ENCODE measurements around the gene RBKS. TPM values are rescaled to one million over a fixed set of nuclear protein-coding genes. Genes with fewer than 3 reads are reported as not detected.

RBKS gene
- total and polyA plus RNA-seq, 2 of the 13 experiments (the other 11 are each of a cell fraction or from before 2014, with no cell fraction given) = 7.7 to 8.3 TPM

DNA sequence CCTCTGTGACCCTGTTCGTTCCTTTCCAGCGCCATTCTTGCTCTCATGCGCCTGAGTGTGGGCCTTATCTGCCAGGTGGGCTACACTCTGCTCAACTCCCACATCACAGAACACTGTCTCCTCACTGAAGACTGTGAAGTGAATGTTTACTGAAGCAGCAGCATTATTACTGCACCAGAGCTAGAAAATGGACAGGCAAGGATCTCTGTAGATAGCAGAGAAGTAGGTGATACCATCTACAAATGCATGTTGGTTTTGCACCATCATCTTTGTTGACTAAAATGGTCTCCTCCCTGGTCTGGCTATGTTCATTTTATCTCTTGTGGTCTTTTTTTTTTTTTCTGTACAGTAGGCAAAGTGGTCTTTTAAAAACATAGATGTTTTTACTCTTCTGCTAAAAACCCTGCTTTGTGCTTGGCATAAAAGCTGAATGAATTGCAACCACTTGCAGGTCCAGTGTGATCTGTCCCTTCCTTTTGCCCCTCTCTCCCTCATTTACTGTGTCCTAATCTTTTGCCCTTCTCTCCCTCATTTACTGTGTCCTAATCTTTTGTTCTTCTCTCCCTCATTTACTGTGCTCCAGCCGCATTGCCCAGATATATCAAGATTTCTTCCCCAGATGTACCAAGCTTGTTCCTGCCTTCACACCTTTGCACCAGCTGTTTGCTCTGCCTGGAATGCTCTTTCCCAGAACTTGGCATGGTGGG, 35.7 kb upstream of the RBKS start:
- H3K4me3 ChIP-seq (replicated peaks in 1 of 3; ENCODE audit: insufficient read depth in 1 of 3, low read depth in 2 of 3, low read length in 3 of 3) = no peak overlapping the region
- in situ Hi-C loops (cut with HindIII; ENCODE audit: extremely low pct_ligation_motif_present, low pct_unique_long_range_greater_than_20kb) (no loop called here), intact Hi-C loops (cut with micrococcal nuclease; ENCODE audit: unreplicated experiment) (loop anchor here (5.0 kb wide), 1 partner anchor 34 kb away; the partner anchor contains the start of genes BABAM2 and RBKS)
- no peak for DNase-seq (ENCODE audit: low spot score)
- no peaks in the 10 kb centered on the region for H3K9me3 ChIP-seq (ENCODE audit: low read length)
- peaks cover 31% of the 10 kb centered on the region for H3K4me1 ChIP-seq (ENCODE audit: insufficient read depth, low read length)
- no peak overlapping the region for H3K4me2 ChIP-seq (ENCODE audit: low read depth, low read length)
- no peak for ATAC-seq
- no peak overlapping the region for H3K27ac ChIP-seq (ENCODE audit: extremely low read length, insufficient read depth, low read length)
- H3K36me3 ChIP-seq (replicated peaks in 1 of 2; ENCODE audit: control insufficient read depth in 1 of 2, insufficient read depth in 2 of 2, low read length in 2 of 2) = peaks cover 0 to 5% of the 10 kb centered on the region in 2 experiments; a peak in 1 of 5 replicates
- WGBS (ENCODE audit: low lambda C conversion rate) = 90% methylated on average over 4 of the region's 4 CpGs
- no peak overlapping the region for H3K9ac ChIP-seq (ENCODE audit: insufficient read depth, low read depth, low read length)
- FAIRE-seq = no peak
- H3K79me2 ChIP-seq (ENCODE audit: insufficient read depth, low read length) = no peaks in the 10 kb centered on the region
- BruUV-seq (replicated peaks) = no TSS peak
- no peaks in the 10 kb centered on the region for H3K27me3 ChIP-seq (ENCODE audit: control insufficient read depth in 1 of 2, insufficient read depth in 2 of 2, low read length in 2 of 2)
- CTCF ChIA-PET (ENCODE audit: low intra/inter-chr PET ratio, low total read pairs) = no interaction called here
- H4K20me1 ChIP-seq (ENCODE audit: insufficient read depth, low read length) = no peaks in the 10 kb centered on the region
- no peak overlapping the region for H2AFZ ChIP-seq (ENCODE audit: low read length)
- POLR2A ChIA-PET = interaction anchor here (0.7 to 1.2 kb wide), 2 partner anchors 10 to 36 kb away, joined by 3 to 5 read pairs; no protein-coding TSS in a partner anchor
- 0 out of 2 replicates have a peak, but pooled peaks have one; percentile 27 for TF ChIP-seq SMYD3 (CRISPR knock-in tag; IDR thresholded peaks at IDR 0.05)
- TF ChIP-seq ZNF484 (CRISPR knock-in tag; IDR thresholded peaks at IDR 0.05; ENCODE audit: borderline replicate concordance, low read depth) = no peak
- 0 out of 2 replicates have a peak, but pooled peaks have one; percentile 16 for TF ChIP-seq BCL6 (CRISPR knock-in tag; IDR thresholded peaks at IDR 0.05)
- no peak for TF ChIP-seq ZNF891 (CRISPR knock-in tag; IDR thresholded peaks at IDR 0.05)
- no peak for TF ChIP-seq ZNF33A (CRISPR knock-in tag; IDR thresholded peaks at IDR 0.05; ENCODE audit: borderline replicate concordance)
- TF ChIP-seq, protein P1, sequence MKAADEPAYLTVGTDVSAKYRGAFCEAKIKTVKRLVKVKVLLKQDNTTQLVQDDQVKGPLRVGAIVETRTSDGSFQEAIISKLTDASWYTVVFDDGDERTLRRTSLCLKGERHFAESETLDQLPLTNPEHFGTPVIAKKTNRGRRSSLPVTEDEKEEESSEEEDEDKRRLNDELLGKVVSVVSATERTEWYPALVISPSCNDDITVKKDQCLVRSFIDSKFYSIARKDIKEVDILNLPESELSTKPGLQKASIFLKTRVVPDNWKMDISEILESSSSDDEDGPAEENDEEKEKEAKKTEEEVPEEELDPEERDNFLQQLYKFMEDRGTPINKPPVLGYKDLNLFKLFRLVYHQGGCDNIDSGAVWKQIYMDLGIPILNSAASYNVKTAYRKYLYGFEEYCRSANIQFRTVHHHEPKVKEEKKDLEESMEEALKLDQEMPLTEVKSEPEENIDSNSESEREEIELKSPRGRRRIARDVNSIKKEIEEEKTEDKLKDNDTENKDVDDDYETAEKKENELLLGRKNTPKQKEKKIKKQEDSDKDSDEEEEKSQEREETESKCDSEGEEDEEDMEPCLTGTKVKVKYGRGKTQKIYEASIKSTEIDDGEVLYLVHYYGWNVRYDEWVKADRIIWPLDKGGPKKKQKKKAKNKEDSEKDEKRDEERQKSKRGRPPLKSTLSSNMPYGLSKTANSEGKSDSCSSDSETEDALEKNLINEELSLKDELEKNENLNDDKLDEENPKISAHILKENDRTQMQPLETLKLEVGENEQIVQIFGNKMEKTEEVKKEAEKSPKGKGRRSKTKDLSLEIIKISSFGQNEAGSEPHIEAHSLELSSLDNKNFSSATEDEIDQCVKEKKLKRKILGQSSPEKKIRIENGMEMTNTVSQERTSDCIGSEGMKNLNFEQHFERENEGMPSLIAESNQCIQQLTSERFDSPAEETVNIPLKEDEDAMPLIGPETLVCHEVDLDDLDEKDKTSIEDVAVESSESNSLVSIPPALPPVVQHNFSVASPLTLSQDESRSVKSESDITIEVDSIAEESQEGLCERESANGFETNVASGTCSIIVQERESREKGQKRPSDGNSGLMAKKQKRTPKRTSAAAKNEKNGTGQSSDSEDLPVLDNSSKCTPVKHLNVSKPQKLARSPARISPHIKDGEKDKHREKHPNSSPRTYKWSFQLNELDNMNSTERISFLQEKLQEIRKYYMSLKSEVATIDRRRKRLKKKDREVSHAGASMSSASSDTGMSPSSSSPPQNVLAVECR (CRISPR knock-in tag; IDR thresholded peaks at IDR 0.05; ENCODE audit: borderline replicate concordance) = no peak
- no peak for TF ChIP-seq IRX3 (CRISPR knock-in tag; IDR thresholded peaks at IDR 0.05; ENCODE audit: borderline replicate concordance, low read depth)
- TF ChIP-seq MTF2 (CRISPR knock-in tag; IDR thresholded peaks at IDR 0.05; ENCODE audit: borderline replicate concordance) = no peak
- TF ChIP-seq, protein P2, sequence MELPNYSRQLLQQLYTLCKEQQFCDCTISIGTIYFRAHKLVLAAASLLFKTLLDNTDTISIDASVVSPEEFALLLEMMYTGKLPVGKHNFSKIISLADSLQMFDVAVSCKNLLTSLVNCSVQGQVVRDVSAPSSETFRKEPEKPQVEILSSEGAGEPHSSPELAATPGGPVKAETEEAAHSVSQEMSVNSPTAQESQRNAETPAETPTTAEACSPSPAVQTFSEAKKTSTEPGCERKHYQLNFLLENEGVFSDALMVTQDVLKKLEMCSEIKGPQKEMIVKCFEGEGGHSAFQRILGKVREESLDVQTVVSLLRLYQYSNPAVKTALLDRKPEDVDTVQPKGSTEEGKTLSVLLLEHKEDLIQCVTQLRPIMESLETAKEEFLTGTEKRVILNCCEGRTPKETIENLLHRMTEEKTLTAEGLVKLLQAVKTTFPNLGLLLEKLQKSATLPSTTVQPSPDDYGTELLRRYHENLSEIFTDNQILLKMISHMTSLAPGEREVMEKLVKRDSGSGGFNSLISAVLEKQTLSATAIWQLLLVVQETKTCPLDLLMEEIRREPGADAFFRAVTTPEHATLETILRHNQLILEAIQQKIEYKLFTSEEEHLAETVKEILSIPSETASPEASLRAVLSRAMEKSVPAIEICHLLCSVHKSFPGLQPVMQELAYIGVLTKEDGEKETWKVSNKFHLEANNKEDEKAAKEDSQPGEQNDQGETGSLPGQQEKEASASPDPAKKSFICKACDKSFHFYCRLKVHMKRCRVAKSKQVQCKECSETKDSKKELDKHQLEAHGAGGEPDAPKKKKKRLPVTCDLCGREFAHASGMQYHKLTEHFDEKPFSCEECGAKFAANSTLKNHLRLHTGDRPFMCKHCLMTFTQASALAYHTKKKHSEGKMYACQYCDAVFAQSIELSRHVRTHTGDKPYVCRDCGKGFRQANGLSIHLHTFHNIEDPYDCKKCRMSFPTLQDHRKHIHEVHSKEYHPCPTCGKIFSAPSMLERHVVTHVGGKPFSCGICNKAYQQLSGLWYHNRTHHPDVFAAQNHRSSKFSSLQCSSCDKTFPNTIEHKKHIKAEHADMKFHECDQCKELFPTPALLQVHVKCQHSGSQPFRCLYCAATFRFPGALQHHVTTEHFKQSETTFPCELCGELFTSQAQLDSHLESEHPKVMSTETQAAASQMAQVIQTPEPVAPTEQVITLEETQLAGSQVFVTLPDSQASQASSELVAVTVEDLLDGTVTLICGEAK (IDR thresholded peaks at IDR 0.05) = no peak
- TF ChIP-seq, protein P2 (CRISPR knock-in tag; IDR thresholded peaks at IDR 0.05) = no peak

Measured in HepG2 (cell line).